Liver (tissue), 2 donors: Measurements from ENCODE around the gene RERE.
"Not testable (repeated sequence)": the region's sequence is repeated elsewhere in the genome, so short reads cannot be mapped to it uniquely, and the experiment has no call there.

Experiments
- JUND ChIP-seq, 2 donors: IDR thresholded peaks; 2 replicates each; pipeline ENCODE4 v1.6.1; 2016; ENCODE audit warnings: antibody characterized with exemption in 2 of 2
- YY1 ChIP-seq: IDR thresholded peaks from 2 replicates; pipeline ENCODE4 v1.6.1; 2016; ENCODE audit warnings: antibody characterized with exemption, mild to moderate bottlenecking
- donor health status: healthy.

GRCh38 chr1:8593292-8593691 is 224.1 kb downstream of the RERE start:
- not testable (repeated sequence) for TF ChIP-seq YY1; JUND (IDR thresholded peaks at IDR 0.05)
